ENCODE results near the gene ZMAT3.
"Not testable (repeated sequence)": the region's sequence is repeated elsewhere in the genome, so short reads cannot be mapped to it uniquely, and the experiment has no call there.

DNA sequence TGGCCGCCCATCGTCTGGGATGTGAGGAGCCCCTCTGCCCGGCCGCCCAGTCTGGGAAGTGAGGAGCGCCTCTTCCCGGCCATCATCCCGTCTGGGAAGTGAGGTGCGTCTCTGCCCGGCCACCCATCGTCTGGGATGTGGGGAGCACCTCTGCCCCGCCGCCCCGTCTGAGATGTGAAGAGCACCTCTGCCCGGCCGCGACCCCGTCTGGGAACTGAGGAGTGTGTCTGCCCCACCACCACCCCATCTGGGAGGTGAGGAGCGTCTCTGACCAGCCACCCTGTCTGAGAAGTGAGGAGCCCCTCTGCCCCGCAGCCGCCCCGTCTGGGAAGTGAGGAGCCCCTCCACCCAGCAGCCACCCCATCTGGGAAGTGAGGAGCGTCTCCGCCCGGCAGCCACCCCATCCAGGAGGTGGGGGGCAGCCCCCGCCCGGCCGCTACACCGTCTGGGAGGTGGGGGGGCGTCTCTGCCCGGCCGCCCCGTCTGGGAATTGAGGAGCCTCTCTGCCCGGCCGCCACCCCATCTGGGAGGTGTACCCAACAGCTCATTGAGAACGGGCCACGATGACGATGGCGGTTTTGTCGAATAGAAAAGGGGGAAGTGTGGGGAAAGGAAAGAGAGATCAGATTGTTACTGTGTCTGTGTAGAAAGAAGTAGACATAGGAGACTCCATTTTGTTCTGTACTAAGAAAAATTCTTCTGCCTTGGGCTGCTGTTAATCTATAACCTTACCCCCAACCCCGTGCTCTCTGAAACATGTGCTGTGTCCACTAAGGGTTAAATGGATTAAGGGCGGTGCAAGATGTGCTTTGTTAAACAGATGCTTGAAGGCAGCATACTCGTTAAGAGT, 38.9 kb downstream of the ZMAT3 start:
- TF ChIP-seq, protein P1, sequence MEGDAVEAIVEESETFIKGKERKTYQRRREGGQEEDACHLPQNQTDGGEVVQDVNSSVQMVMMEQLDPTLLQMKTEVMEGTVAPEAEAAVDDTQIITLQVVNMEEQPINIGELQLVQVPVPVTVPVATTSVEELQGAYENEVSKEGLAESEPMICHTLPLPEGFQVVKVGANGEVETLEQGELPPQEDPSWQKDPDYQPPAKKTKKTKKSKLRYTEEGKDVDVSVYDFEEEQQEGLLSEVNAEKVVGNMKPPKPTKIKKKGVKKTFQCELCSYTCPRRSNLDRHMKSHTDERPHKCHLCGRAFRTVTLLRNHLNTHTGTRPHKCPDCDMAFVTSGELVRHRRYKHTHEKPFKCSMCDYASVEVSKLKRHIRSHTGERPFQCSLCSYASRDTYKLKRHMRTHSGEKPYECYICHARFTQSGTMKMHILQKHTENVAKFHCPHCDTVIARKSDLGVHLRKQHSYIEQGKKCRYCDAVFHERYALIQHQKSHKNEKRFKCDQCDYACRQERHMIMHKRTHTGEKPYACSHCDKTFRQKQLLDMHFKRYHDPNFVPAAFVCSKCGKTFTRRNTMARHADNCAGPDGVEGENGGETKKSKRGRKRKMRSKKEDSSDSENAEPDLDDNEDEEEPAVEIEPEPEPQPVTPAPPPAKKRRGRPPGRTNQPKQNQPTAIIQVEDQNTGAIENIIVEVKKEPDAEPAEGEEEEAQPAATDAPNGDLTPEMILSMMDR (IDR thresholded peaks at IDR 0.05) = not testable (repeated sequence)
- not testable (repeated sequence) for TF ChIP-seq POLR2A (IDR thresholded peaks at IDR 0.05)

All from Peyer's patch (tissue), 4 donors.